Measurements from ENCODE around the gene ADGRG6.

The ADGRG6 gene

GRCh38 chr6:142440600-142441293 is 138.9 kb downstream of the ADGRG6 start:
- no peak overlapping the region for H3K4me3 ChIP-seq (ENCODE audit: low read depth, low read length)
- no peak for TF ChIP-seq CTCF (conservative IDR thresholded peaks at IDR 0.05; ENCODE audit: low read depth, low read length)
- DNase-seq (ENCODE audit: low read depth): peak; percentile 52

- no peak for TF ChIP-seq CTCF (conservative IDR thresholded peaks at IDR 0.05; ENCODE audit: low read depth, low read length)
- DNase-seq (ENCODE audit: low read depth): no peak
- H3K4me3 ChIP-seq (ENCODE audit: low read depth, low read length): no peak overlapping the region
These were observed 139.9 kb downstream of the ADGRG6 start for GRCh38 chr6:142441716-142442115.

GRCh38 chr6:142443102-142443501 is 141.3 kb downstream of the ADGRG6 start:
- H3K4me3 ChIP-seq (ENCODE audit: low read depth, low read length): no peak overlapping the region
- DNase-seq (ENCODE audit: low read depth): no peak
- TF ChIP-seq CTCF (conservative IDR thresholded peaks at IDR 0.05; ENCODE audit: low read depth, low read length): no peak

DNA sequence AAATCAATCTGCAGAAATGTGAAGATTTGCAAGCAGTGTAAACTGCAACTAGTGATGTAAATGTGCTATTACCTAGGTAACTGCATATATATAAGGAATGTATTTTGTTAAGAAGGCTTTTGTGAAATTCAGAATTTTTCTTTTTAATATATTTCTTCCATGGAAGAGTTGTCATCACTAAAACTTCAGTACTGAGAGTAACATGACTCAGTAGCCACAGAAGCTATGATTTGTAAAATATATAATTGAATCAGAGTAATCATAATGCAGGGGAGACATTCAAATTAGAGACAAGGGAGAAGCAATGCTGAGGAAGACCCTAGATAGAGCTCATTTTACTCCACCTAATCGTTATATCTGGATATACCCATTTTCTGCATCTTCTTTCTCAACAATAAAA is 141.7 kb downstream of the ADGRG6 start:
- no peak for DNase-seq (ENCODE audit: low read depth)
- no peak overlapping the region for H3K4me3 ChIP-seq (ENCODE audit: low read depth, low read length)

DNA sequence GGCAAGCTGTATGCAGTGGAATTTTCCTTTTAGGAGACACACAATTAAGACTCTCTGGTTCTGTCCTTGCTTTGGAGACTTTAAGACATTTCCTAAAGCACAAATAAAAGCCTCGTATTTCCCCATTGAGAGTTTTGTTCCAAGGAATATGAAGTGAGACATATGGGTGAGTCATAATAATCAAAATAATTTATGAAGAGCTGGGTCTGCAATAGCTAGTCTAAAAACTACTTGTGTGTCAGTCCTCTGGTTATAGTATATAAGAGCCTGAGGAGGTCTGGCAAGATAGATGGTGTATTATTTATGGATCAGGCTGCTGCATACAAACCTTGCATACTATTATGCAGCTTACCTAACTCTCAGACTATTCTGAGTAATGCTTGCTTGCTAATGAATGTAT is 142.6 kb downstream of the ADGRG6 start:
- H3K4me3 ChIP-seq (ENCODE audit: low read depth, low read length): no peak overlapping the region
- DNase-seq (ENCODE audit: low read depth): no peak
- no peak for TF ChIP-seq CTCF (conservative IDR thresholded peaks at IDR 0.05; ENCODE audit: low read depth, low read length)

More for the DNA sequence above, 141.7 kb downstream of the ADGRG6 start:
- no peak for TF ChIP-seq CTCF (conservative IDR thresholded peaks at IDR 0.05; ENCODE audit: low read depth, low read length)

DNA sequence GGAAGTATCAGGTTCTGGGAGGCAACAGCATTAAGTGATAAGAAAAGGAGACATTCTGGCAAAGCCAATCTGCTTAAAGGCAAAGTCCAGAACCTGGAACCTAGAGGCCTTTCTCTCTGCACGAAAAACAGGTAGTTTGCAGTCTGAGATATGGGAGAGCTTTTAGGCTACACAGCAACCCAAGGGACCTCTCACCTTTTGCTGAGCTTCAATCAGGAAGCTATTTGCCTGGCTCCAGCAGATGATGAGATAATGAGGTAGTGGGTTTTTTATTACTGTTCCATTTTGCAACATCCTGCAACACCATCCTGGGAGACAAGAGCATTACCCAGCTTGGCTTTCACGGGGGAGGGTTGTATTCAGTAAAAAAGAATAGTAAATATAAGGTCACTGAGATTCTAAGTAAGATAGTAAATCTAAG is 143.1 kb downstream of the ADGRG6 start:
- TF ChIP-seq CTCF (conservative IDR thresholded peaks at IDR 0.05; ENCODE audit: low read depth, low read length): no peak
- H3K4me3 ChIP-seq (ENCODE audit: low read depth, low read length): no peak overlapping the region
- DNase-seq (ENCODE audit: low read depth): no peak

GRCh38 chr6:142446168-142446567 is 144.4 kb downstream of the ADGRG6 start:
- no peak overlapping the region for H3K4me3 ChIP-seq (ENCODE audit: low read depth, low read length)
- no peak for DNase-seq (ENCODE audit: low read depth)
- TF ChIP-seq CTCF (conservative IDR thresholded peaks at IDR 0.05; ENCODE audit: low read depth, low read length): no peak

Data from choroid plexus epithelial cell (primary cell).